Measurements from ENCODE around the gene PFDN5. TPM values are rescaled to one million over a fixed set of nuclear protein-coding genes. Genes with fewer than 3 reads are reported as not detected.

Gene PFDN5
- total and polyA plus RNA-seq, 10 of the 15 experiments (the other 5 are each of a cell fraction or from before 2014, with no cell fraction given), result 300 to 1,596 (median 495) TPM

- TF ChIP-seq KDM1A (IDR thresholded peaks at IDR 0.05; ENCODE audit: borderline replicate concordance), result no peak
- no peak for TF ChIP-seq REST (IDR thresholded peaks at IDR 0.05; ENCODE audit: low read depth, low read length)
These were observed 15.3 kb upstream of the PFDN5 start (continued) for GRCh38 chr12:53279888-53280498.

DNA sequence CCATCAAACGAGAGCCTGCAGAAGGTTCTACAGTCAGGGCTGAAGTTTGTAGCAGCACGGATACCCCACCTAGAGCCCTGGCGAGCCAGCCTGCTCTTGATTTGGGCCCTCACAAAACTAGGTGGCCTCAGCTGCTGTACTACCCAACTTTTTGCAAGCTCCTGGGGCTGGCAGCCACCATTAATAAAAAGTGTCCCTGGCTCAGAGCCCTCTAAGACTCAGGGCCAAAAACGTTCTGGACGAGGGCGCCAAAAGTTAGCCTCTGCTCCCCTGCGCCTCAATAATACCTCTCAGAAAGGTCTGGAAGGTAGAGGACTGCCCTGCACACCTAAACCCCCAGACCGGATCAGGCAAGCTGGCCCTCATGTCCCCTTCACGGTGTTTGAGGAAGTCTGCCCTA is 8.9 kb upstream of the PFDN5 start:
- ChIA-PET CTCF (interaction anchor here (0.6 to 12.9 kb wide), 8 partner anchors 8 to 190 kb away, joined by 3 to 315 read pairs (median 16); partner anchors contain the start of genes ESPL1, ITGB7 and PFDN5), POLR2A (interaction anchor here (0.5 to 1.1 kb wide), 2 partner anchors 8 to 126 kb away, joined by 3 read pairs; no protein-coding TSS in a partner anchor), SMC1A (ENCODE audit: uncharacterized antibody, unreplicated experiment) (interaction anchor here (0.8 to 10.8 kb wide), 9 partner anchors 9 to 221 kb away, joined by 3 to 96 read pairs (median 4); partner anchors contain the start of genes AAAS, ESPL1, PFDN5 and SPRYD3), RAD21 (ENCODE audit: unreplicated experiment) (interaction anchor here (1.1 to 8.2 kb wide), 7 partner anchors 17 to 221 kb away, joined by 3 to 102 read pairs (median 5); no protein-coding TSS in a partner anchor)
- no peaks in the 10 kb centered on the region for H3K79me2 ChIP-seq (ENCODE audit: control insufficient read depth, insufficient read depth, low read length)
- H3K27me3 ChIP-seq (replicated peaks in 1 of 2; ENCODE audit: control insufficient read depth in 2 of 2, insufficient read depth in 2 of 2, low read length in 1 of 2), result no peaks in the 10 kb centered on the region
- no peak overlapping the region for H3K9ac ChIP-seq (ENCODE audit: control insufficient read depth, insufficient read depth, low read length)
- H3K4me2 ChIP-seq (ENCODE audit: control insufficient read depth, insufficient read depth), result no peak overlapping the region
- no peak overlapping the region for H2AFZ ChIP-seq (ENCODE audit: control insufficient read depth, low read depth, low read length)
- no peak overlapping the region for H3K4me3 ChIP-seq
- no TSS peak for BruUV-seq (replicated peaks)
- H3K4me1 ChIP-seq (ENCODE audit: control insufficient read depth, insufficient read depth, low read length), result no peaks in the 10 kb centered on the region
- no peaks in the 10 kb centered on the region for H3K9me3 ChIP-seq (replicated peaks; ENCODE audit: control insufficient read depth, insufficient read depth, low read length)
- TF ChIP-seq TBL1XR1 (IDR thresholded peaks at IDR 0.05; ENCODE audit: low read depth, low read length) (no peak), CHD1 (IDR thresholded peaks at IDR 0.05; ENCODE audit: low read depth, low read length) (no peak), STAT1 (conservative IDR thresholded peaks at IDR 0.05) (no peak), RELB (IDR thresholded peaks at IDR 0.05; ENCODE audit: low read depth) (no peak), NFYB (IDR thresholded peaks at IDR 0.05; ENCODE audit: insufficient read depth, low read depth, low read length) (no peak)
- TF ChIP-seq, protein P1, sequence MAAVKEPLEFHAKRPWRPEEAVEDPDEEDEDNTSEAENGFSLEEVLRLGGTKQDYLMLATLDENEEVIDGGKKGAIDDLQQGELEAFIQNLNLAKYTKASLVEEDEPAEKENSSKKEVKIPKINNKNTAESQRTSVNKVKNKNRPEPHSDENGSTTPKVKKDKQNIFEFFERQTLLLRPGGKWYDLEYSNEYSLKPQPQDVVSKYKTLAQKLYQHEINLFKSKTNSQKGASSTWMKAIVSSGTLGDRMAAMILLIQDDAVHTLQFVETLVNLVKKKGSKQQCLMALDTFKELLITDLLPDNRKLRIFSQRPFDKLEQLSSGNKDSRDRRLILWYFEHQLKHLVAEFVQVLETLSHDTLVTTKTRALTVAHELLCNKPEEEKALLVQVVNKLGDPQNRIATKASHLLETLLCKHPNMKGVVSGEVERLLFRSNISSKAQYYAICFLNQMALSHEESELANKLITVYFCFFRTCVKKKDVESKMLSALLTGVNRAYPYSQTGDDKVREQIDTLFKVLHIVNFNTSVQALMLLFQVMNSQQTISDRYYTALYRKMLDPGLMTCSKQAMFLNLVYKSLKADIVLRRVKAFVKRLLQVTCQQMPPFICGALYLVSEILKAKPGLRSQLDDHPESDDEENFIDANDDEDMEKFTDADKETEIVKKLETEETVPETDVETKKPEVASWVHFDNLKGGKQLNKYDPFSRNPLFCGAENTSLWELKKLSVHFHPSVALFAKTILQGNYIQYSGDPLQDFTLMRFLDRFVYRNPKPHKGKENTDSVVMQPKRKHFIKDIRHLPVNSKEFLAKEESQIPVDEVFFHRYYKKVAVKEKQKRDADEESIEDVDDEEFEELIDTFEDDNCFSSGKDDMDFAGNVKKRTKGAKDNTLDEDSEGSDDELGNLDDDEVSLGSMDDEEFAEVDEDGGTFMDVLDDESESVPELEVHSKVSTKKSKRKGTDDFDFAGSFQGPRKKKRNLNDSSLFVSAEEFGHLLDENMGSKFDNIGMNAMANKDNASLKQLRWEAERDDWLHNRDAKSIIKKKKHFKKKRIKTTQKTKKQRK (IDR thresholded peaks at IDR 0.05; ENCODE audit: low read depth, low read length), result no peak
- TF ChIP-seq, protein P2, sequence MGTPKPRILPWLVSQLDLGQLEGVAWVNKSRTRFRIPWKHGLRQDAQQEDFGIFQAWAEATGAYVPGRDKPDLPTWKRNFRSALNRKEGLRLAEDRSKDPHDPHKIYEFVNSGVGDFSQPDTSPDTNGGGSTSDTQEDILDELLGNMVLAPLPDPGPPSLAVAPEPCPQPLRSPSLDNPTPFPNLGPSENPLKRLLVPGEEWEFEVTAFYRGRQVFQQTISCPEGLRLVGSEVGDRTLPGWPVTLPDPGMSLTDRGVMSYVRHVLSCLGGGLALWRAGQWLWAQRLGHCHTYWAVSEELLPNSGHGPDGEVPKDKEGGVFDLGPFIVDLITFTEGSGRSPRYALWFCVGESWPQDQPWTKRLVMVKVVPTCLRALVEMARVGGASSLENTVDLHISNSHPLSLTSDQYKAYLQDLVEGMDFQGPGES (IDR thresholded peaks at IDR 0.05), result no peak
- ATAC-seq (no peak), DNase-seq (ENCODE audit: low read depth, low spot score) (no peak), FAIRE-seq (no peak)
- in situ Hi-C loops (cut with MboI), result loop anchor here (5.0 kb wide), 2 partner anchors 74 to 124 kb away; no protein-coding TSS in a partner anchor
- WGBS (ENCODE audit: insufficient coverage, insufficient replicate concordance, low lambda C conversion rate, missing lambda C conversion rate), result 81% methylated on average over 9 of the region's 9 CpGs
- intact Hi-C loops (cut with micrococcal nuclease; ENCODE audit: unreplicated experiment), result no loop called here
- no peak overlapping the region for H3K27ac ChIP-seq (ENCODE audit: control insufficient read depth, insufficient read depth)
- H4K20me1 ChIP-seq (ENCODE audit: control insufficient read depth, insufficient read depth), result no peaks in the 10 kb centered on the region
- H3K36me3 ChIP-seq (ENCODE audit: control insufficient read depth in 2 of 2, insufficient read depth in 2 of 2, low read length in 1 of 2), result peaks cover 30 to 31% of the 10 kb centered on the region in 2 experiments

Measured in GM12878 (cell line).